ENCODE results near the gene RFTN1. TPM values are rescaled to one million over a fixed set of nuclear protein-coding genes. Genes with fewer than 3 reads are reported as not detected.

RFTN1 gene
- total and polyA plus RNA-seq, 2 experiments from 2014 or later: 3.3 to 7.2 TPM

DNA sequence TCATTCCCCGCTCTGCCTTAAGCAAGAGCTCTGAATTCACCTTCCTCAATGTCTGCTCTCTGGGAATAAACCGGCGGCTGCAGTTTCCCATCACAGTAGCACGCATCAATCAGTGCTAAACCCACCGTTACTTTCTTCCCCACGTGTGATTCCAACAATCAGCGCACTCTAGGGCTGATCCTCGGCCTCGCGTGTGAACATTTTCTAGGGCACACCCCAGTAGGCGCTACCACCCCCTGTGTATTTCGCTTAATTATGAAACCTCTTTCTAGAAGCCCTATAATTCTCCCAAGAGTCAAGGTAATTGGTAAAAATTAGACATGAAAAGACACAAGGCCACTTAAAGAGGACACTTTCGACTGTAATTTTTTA, 87.5 kb downstream of the RFTN1 start:
- Mint-ChIP-seq H3K4me3 (no peak overlapping the region), H3K27me3 (ENCODE audit: insufficient read depth, low read depth, poor library complexity) (peaks cover 6% of the 10 kb centered on the region), H3K27ac (no peak overlapping the region), H3K4me1 (peaks cover 3% of the 10 kb centered on the region), H3K9me3 (no peaks in the 10 kb centered on the region), H3K36me3 (ENCODE audit: low read depth) (no peaks in the 10 kb centered on the region)
- no peaks in the 10 kb centered on the region for H3K9me2 ChIP-seq (ENCODE audit: insufficient read depth)
- H3K4me3 ChIP-seq: no peak overlapping the region
- no peaks in the 10 kb centered on the region for H3K36me3 ChIP-seq (ENCODE audit: insufficient read depth)
- no peaks in the 10 kb centered on the region for H3K4me1 ChIP-seq (ENCODE audit: insufficient read depth)
- no peak for TF ChIP-seq JUNB (IDR thresholded peaks at IDR 0.05; ENCODE audit: unreplicated experiment)
- TF ChIP-seq, protein P1, sequence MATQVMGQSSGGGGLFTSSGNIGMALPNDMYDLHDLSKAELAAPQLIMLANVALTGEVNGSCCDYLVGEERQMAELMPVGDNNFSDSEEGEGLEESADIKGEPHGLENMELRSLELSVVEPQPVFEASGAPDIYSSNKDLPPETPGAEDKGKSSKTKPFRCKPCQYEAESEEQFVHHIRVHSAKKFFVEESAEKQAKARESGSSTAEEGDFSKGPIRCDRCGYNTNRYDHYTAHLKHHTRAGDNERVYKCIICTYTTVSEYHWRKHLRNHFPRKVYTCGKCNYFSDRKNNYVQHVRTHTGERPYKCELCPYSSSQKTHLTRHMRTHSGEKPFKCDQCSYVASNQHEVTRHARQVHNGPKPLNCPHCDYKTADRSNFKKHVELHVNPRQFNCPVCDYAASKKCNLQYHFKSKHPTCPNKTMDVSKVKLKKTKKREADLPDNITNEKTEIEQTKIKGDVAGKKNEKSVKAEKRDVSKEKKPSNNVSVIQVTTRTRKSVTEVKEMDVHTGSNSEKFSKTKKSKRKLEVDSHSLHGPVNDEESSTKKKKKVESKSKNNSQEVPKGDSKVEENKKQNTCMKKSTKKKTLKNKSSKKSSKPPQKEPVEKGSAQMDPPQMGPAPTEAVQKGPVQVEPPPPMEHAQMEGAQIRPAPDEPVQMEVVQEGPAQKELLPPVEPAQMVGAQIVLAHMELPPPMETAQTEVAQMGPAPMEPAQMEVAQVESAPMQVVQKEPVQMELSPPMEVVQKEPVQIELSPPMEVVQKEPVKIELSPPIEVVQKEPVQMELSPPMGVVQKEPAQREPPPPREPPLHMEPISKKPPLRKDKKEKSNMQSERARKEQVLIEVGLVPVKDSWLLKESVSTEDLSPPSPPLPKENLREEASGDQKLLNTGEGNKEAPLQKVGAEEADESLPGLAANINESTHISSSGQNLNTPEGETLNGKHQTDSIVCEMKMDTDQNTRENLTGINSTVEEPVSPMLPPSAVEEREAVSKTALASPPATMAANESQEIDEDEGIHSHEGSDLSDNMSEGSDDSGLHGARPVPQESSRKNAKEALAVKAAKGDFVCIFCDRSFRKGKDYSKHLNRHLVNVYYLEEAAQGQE (IDR thresholded peaks at IDR 0.05; ENCODE audit: unreplicated experiment): no peak
- TF ChIP-seq POLR2AphosphoS5 (IDR thresholded peaks at IDR 0.05; ENCODE audit: low read depth): no peak
- TF ChIP-seq, protein P2, sequence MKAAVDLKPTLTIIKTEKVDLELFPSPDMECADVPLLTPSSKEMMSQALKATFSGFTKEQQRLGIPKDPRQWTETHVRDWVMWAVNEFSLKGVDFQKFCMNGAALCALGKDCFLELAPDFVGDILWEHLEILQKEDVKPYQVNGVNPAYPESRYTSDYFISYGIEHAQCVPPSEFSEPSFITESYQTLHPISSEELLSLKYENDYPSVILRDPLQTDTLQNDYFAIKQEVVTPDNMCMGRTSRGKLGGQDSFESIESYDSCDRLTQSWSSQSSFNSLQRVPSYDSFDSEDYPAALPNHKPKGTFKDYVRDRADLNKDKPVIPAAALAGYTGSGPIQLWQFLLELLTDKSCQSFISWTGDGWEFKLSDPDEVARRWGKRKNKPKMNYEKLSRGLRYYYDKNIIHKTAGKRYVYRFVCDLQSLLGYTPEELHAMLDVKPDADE (IDR thresholded peaks at IDR 0.05): no peak
- no peak for TF ChIP-seq CREB1 (CRISPR knock-in tag; IDR thresholded peaks at IDR 0.05; ENCODE audit: low read depth)
- TF ChIP-seq EZH2phosphoT487 (IDR thresholded peaks at IDR 0.05; ENCODE audit: unreplicated experiment): no peak
- no peak for TF ChIP-seq EZH2 (IDR thresholded peaks at IDR 0.05; ENCODE audit: low read depth, unreplicated experiment)
- H2AFZ ChIP-seq: no peak overlapping the region
- no peak overlapping the region for H3K4me2 ChIP-seq
- H3K27me3 ChIP-seq (ENCODE audit: insufficient read depth): no peaks in the 10 kb centered on the region
- no peaks in the 10 kb centered on the region for H3K79me2 ChIP-seq (replicated peaks; ENCODE audit: insufficient read depth)
- no peak for DNase-seq (ENCODE audit: low spot score)
- no peaks in the 10 kb centered on the region for H3F3A ChIP-seq (replicated peaks; ENCODE audit: low read depth)
- no peaks in the 10 kb centered on the region for H4K20me1 ChIP-seq (replicated peaks; ENCODE audit: insufficient read depth)
- no peak overlapping the region for H3K27ac ChIP-seq (ENCODE audit: low read depth)
- ATAC-seq: no peak; the same call in 2 of the 3 replicates

DNA sequence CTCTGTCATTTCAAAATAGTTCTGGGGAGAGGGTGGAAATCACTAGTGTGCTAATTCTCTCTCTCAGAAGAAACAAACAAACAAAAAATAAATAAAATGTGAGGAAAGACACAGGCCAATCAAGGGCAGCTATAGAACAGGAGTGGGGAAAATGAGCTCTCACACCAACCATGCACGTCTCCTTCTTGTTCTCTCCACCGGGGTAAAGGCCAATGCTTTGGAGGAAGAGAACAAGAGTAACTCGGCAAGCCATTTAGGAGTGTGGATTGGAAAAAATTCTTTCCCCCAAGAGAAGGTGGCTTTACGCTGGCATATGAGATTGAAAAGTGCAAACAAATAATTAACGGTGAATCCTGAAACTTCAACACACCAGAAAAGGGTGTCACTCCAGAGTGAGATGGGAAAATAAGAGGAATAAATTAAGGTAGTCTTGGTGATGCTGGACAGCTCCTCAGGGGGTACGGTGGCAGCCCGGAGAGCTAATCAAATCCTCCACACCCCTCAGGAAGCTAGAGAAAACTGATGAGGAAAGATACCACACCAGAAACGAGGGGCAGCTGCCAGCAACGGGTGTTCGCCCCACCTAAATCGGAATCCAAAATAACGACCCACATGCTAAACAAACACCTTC, 88.0 kb downstream of the RFTN1 start:
- H3F3A ChIP-seq (replicated peaks; ENCODE audit: low read depth): no peaks in the 10 kb centered on the region
- Mint-ChIP-seq H3K4me3 (no peak overlapping the region), H3K4me1 (peaks cover 3% of the 10 kb centered on the region), H3K27me3 (ENCODE audit: insufficient read depth, low read depth, poor library complexity) (peaks cover 6% of the 10 kb centered on the region), H3K9me3 (no peaks in the 10 kb centered on the region), H3K36me3 (ENCODE audit: low read depth) (no peaks in the 10 kb centered on the region), H3K27ac (no peak overlapping the region)
- H3K4me2 ChIP-seq: no peak overlapping the region
- no peaks in the 10 kb centered on the region for H3K36me3 ChIP-seq (ENCODE audit: insufficient read depth)
- peak; percentile 50 for ATAC-seq
- no peak overlapping the region for H2AFZ ChIP-seq
- no peaks in the 10 kb centered on the region for H3K9me2 ChIP-seq (ENCODE audit: insufficient read depth)
- DNase-seq (ENCODE audit: low spot score): peak; percentile 23
- no peak overlapping the region for H3K27ac ChIP-seq (ENCODE audit: low read depth)
- H4K20me1 ChIP-seq (replicated peaks; ENCODE audit: insufficient read depth): no peaks in the 10 kb centered on the region
- H3K4me3 ChIP-seq: no peak overlapping the region
- no peaks in the 10 kb centered on the region for H3K79me2 ChIP-seq (replicated peaks; ENCODE audit: insufficient read depth)
- H3K27me3 ChIP-seq (ENCODE audit: insufficient read depth): no peaks in the 10 kb centered on the region
- H3K4me1 ChIP-seq (ENCODE audit: insufficient read depth): no peaks in the 10 kb centered on the region
- TF ChIP-seq, protein P2 (IDR thresholded peaks at IDR 0.05): no peak
- TF ChIP-seq POLR2AphosphoS5 (IDR thresholded peaks at IDR 0.05; ENCODE audit: low read depth) (no peak), CREB1 (CRISPR knock-in tag; IDR thresholded peaks at IDR 0.05; ENCODE audit: low read depth) (no peak)
- TF ChIP-seq, protein P1 (IDR thresholded peaks at IDR 0.05; ENCODE audit: unreplicated experiment): peak; percentile 70

Data from GM23338 (cell line).